ENCODE results near the gene PER1. TPM values are rescaled to one million over a fixed set of nuclear protein-coding genes. Genes with fewer than 3 reads are reported as not detected.
A peak's percentile ranks its signal among the peaks of the same experiment; 100 is the strongest.

The PER1 gene
- total RNA-seq, 4 donors from 2014 or later: 197 to 545 (median 266) TPM

DNA sequence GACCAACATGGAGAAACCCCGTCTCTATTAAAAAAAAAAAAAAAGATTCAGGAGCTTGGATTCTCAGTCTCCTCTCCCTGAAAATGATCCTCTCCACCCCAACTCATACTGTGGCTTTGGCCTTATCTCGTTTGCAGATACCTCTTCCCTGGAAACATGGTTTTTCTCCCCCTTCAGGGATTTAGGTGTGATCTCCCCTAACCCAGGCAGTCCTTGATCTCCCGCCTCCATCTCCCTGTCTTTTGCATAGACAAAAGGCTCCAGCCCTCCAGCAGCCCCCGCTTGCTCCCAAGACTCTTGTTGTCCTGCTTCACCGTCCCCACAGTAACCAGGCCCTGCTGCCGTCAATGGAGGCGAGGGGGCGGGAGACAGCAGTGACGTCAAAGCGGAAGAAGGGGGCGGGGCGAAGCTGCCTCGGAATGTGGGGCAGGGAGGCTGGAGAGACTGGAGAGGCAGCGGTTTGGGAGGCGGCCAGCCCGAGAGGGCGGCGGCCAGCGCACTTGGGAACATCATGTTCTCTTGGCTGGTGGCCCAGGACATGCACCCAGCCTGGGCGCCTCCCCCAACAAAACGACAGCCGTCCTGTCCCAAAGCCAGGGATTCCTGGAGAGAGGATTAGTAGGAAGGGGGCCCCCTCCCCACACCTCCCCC lies 1.9 kb upstream of the PER1 start:
- intact Hi-C loops (cut with DNase I; ENCODE audit: low total_unique reads): no loop called here
- 2 to 4% methylated on average over 22 of the region's 22 CpGs for WGBS, 2 donors
- TF ChIP-seq, protein P1, sequence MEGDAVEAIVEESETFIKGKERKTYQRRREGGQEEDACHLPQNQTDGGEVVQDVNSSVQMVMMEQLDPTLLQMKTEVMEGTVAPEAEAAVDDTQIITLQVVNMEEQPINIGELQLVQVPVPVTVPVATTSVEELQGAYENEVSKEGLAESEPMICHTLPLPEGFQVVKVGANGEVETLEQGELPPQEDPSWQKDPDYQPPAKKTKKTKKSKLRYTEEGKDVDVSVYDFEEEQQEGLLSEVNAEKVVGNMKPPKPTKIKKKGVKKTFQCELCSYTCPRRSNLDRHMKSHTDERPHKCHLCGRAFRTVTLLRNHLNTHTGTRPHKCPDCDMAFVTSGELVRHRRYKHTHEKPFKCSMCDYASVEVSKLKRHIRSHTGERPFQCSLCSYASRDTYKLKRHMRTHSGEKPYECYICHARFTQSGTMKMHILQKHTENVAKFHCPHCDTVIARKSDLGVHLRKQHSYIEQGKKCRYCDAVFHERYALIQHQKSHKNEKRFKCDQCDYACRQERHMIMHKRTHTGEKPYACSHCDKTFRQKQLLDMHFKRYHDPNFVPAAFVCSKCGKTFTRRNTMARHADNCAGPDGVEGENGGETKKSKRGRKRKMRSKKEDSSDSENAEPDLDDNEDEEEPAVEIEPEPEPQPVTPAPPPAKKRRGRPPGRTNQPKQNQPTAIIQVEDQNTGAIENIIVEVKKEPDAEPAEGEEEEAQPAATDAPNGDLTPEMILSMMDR (IDR thresholded peaks at IDR 0.05): no peak
- TF ChIP-seq POLR2A (IDR thresholded peaks at IDR 0.05): no peak

DNA sequence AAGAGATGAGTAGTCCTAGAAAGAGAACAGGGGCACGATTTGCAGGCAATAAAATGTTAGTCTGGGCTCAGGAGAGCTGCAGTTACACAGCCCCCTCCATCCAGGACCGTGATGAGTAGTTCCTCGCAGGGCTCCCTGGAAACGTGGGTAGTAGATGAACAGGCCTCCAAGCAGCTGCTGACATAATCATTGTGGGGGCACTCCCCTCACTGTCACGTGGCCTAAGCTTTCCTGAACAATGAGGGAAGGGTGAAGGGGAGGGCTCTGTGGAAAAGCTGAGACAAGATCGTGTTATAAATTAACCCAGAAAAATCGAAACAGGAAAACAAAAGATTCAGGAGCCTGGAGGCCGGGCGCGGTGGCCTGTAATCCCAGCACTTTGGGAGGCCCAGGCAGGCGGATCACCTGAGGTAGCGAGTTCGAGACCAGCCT lies 1.3 kb upstream of the PER1 start:
- intact Hi-C loops (cut with DNase I; ENCODE audit: low total_unique reads): no loop called here
- DNase-seq (ENCODE audit: low spot score in 2 of 2): peak; percentile 94 to 96

More for the DNA sequence above, 1.9 kb upstream of the PER1 start:
- H3K4me3 ChIP-seq (ENCODE audit: low read depth, poor library complexity, severe bottlenecking): no peak overlapping the region
- peak; percentile 99 to 100 for DNase-seq (ENCODE audit: low spot score in 2 of 2)

DNA sequence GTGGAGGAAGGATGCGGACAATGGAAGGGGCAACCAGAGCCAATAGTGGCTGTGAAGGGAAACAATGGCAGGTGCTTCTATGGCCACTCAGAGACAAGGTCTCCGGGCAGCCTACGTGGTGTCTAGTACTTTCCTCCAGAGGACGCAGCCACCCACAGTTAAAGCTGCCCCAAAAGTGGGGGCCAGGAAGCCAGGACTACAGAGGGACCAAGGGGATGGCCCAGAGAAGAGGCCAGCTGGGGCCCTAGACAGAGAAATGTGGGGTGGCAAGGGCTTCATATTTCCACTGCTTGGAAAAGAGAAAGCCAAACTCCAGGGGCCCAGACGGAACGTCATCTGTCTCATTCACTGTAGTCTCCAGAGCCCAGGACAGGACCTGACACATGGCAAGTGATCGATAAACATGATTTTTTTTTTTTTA lies 837 bp upstream of the PER1 start:
- peak in 1 of 2 donors; percentile 88 for DNase-seq (ENCODE audit: low spot score in 2 of 2)
- TF ChIP-seq POLR2A (IDR thresholded peaks at IDR 0.05): no peak
- TF ChIP-seq, protein P1 (IDR thresholded peaks at IDR 0.05): no peak
- no peak overlapping the region for H3K4me3 ChIP-seq (ENCODE audit: low read depth, poor library complexity, severe bottlenecking)
- intact Hi-C loops (cut with DNase I; ENCODE audit: low total_unique reads): no loop called here
- WGBS, 2 donors: 51 to 61% methylated on average over 7 of the region's 7 CpGs

More for the DNA sequence above, 1.3 kb upstream of the PER1 start:
- H3K4me3 ChIP-seq (ENCODE audit: low read depth, poor library complexity, severe bottlenecking): no peak overlapping the region
- no peak for TF ChIP-seq POLR2A (IDR thresholded peaks at IDR 0.05)
- TF ChIP-seq, protein P1 (IDR thresholded peaks at IDR 0.05): no peak
- WGBS, 2 donors: 5 to 8% methylated on average over 13 of the region's 13 CpGs

DNA sequence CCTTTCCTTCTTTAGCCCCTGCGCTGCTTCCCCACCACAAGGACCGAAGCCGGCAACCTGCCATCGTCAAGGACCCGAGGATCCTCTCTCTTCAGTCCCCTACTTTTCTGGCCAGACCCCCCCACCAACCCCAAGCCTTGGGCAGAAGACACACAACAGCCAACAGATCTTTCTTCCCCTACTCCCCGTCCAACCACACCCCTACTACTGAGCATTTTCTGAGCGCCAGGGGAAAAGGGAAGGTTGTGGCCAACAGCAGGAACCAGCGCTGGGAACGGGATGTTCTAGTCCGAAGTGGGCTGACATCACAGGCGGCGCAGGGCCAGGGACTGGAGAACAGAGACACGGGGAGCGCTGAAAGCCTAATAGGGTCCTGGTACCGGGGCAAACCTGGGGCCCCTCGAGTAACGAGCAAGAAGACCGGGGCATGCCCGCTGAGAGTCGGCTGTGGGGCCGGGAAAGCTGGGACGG lies 528 bp downstream of the PER1 start:
- peak overlapping the region; percentile 71 for H3K4me3 ChIP-seq (ENCODE audit: low read depth, poor library complexity, severe bottlenecking)
- TF ChIP-seq, protein P1 (IDR thresholded peaks at IDR 0.05): no peak
- TF ChIP-seq POLR2A (IDR thresholded peaks at IDR 0.05): no peak
- DNase-seq (ENCODE audit: low spot score in 2 of 2): peak; percentile 88 to 98
- intact Hi-C loops (cut with DNase I; ENCODE audit: low total_unique reads): no loop called here
- 3 to 5% methylated on average over 22 of the region's 22 CpGs for WGBS, 2 donors

DNA sequence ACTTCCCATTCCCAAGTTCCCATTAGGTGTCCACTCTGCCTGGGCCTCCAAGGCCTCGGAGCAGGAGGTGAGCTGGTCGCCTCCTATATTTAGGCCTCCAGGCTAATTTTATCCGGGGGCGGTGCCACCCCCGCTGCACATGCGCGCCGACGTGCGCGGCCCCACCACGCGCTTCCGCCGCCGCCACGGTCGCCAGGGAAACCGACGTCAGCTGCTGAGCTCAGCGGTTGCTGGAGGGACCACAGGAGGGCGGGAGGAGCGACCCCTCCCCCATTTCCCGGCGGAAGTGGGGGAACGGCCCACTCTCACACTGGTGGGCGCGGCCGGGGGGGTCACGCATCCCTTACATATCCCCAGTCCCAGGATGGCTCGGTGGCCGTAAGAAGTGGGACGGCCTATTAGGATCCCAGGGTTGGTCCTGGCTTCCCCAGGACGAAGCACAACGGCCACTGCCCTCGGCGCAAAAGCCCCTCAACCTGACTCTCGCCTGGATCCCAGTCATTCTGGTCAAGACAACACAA lies 1.0 kb downstream of the PER1 start:
- H3K4me3 ChIP-seq (ENCODE audit: low read depth, poor library complexity, severe bottlenecking): peak overlapping the region; percentile 71
- DNase-seq (ENCODE audit: low spot score in 2 of 2): peak; percentile 83 to 98
- TF ChIP-seq POLR2A (IDR thresholded peaks at IDR 0.05): no peak
- TF ChIP-seq, protein P1 (IDR thresholded peaks at IDR 0.05): no peak
- intact Hi-C loops (cut with DNase I; ENCODE audit: low total_unique reads): no loop called here
- WGBS, 2 donors: 8 to 21% methylated on average over 12 to 38 of the region's 38 CpGs

Measured in lower leg skin (tissue), 4 donors.